DMS153 treated with DMSO at 0.1 percent for 48 hours (cell line): ENCODE results near the gene ACRV1.

Experiments
- DNase-seq: peaks from one replicate; lab custom pipeline; 2025; ENCODE audit not compliant: unreplicated experiment; lab: John Stamatoyannopoulos, UW

Gene ACRV1

GRCh38 chr11:125662689-125663088, 18.0 kb downstream of the ACRV1 start:
- peak; percentile 36 for DNase-seq

GRCh38 chr11:125649465-125650166, 31.0 kb downstream of the ACRV1 start:
- no peak for DNase-seq

DNA sequence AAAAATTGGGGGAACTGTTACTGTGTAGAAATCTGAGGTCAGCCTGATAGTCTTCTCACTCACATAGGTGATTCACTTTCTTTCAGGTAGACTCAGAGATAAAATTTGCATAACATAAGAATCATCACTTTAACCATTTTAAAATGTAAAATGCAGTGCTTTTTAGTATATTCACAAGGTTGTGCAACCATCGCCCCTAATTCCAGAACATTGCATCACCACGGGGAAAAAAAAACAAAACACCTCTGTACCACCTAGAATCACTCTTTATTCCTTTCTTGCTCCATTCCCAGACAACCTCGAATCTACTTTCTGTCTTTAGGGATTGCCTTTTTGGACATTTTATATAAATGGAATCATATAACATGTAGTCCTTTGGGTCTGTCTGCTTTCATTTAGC, 34.8 kb downstream of the ACRV1 start:
- no peak for DNase-seq

GRCh38 chr11:125638315-125638714, 42.3 kb downstream of the ACRV1 start:
- DNase-seq = no peak

GRCh38 chr11:125637840-125638239, 42.8 kb downstream of the ACRV1 start:
- no peak for DNase-seq

DNA sequence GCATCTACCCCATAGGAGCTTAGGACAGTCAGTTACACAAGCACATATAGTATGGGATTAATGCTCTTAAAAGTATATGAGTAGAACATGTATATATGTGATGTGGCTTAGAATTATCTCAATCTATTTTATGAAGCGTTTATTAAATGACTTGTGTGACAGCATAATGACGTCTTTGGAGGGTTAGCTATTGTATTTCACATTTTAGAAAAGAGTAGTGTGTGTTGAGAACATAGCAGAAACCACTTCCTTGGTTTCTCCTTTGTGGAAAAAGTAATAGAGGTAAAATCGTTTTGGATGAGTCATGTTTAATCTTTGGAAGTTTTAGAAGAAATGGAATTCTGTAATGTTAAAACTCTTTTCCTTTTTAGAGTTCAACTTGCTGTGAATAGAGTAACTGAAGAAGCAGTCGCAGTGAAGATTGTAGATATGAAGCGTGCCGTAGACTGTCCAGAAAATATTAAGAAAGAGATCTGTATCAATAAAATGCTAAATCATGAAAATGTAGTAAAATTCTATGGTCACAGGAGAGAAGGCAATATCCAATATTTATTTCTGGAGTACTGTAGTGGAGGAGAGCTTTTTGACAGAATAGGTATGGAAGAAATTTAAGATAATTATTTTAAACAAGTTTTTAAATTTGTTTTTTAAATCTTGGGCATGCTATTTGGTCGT, 53.3 kb downstream of the ACRV1 start:
- DNase-seq = no peak

DNA sequence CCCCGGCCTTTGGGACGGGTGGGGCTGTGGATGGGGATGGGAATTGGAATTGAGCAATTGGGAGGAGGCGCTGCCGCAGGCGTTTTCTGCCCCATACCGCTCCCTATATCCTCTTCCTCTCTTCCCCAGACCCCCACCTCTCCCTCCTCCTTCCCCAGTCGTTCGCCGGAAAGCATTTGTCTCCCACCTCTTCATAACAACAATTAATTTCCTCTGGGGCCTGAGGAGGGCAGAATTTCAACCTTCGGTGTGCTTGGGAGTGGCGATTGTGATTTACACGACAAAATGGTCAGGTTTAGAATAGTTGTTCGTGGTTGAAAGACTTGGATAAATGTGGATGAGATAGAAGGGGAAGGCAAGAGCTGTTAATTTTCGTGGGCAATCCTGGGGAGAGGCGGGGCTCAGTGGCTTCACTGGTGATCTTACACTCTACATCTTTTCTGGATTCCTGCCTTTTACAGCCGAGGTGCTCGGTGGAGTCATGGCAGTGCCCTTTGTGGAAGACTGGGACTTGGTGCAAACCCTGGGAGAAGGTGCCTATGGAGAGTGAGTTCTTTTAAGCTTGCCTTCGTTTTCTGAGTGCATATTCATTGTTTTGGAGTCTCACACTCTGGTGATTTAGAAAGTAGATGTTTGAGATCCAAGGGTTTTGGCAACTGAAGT, 54.2 kb downstream of the ACRV1 start:
- DNase-seq = peak; percentile 67

- peak; percentile 84 for DNase-seq
Measured at GRCh38 chr11:125625630-125626287, 54.9 kb downstream of the ACRV1 start.

GRCh38 chr11:125625225-125625629, 55.4 kb downstream of the ACRV1 start:
- no peak for DNase-seq

DNA sequence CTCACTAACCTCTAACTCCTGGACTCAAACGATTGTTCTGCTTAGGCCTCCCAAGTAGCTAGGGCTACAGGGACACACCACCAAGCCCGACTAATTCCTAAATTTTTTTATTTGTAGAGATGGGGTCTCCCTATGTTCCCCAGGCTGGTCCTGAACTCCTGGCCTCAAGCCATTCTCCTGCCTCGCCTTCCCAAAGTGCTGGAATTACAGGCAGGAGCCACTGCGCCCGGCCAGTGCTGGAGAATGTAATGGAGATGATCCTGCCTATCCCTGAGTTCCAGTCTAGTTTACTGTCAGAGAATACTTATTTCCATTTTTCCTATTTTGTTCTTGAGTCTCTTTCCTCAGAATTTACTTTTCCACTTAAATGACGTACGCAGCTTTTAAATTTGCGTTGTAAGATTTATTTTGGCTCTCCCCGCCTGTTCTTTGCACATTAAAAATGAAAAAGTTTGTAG, 55.9 kb downstream of the ACRV1 start, which contains the start of gene CHEK1:
Gene CHEK1, plus strand, starts transcription at position 408 of the 458 bp plus-strand sequence. CDS start 1,606 bp downstream, outside the sequence.
- DNase-seq = no peak

GRCh38 chr11:125623064-125623463, 57.6 kb downstream of the ACRV1 start:
- DNase-seq = no peak

DNA sequence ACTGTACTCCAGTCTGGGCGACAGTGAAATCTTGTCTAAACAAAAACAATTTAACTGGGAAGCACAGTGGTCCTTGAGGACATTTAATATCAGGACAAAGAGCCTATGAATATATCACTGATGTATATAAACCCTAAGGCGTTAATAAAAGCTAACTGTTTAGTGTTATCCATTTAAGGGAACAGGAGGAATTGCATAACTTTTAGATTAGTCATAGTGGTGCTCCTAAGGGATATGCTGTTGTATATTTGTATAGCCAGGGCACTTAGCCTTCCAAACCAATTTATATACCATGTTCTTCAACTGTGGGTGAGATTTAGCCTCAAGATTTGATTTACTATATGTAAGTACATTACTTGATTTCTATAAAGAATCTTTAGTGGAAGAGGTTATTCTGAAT, 58.7 kb downstream of the ACRV1 start:
- DNase-seq = no peak
